SK-N-SH treated with all-trans-retinoic acid at 6 μM for 48 hours (cell line): Measurements from ENCODE around the gene TMEM51.

Source experiments
- ATAC-seq: fragments of 200-7000 bp; cut with Tn5 transposase; 3 replicates; pipeline ENCODE4 v1.9.1; 2020; ENCODE audit warnings: mild to moderate bottlenecking, moderate library complexity
- ARNTL ChIP-seq: fragments of 450-650 bp; formaldehyde crosslinking; IDR thresholded peaks from 2 replicates; pipeline ENCODE4 v1.5.0; 2020; ENCODE audit warnings: low read depth, mild to moderate bottlenecking, moderate library complexity, borderline replicate concordance
- CSDC2 ChIP-seq: fragments of 250-450 bp; sonication (Bioruptor Pico); IDR thresholded peaks from 2 replicates; pipeline ENCODE4 v1.5.0; 2020; ENCODE audit warnings: mild to moderate bottlenecking, moderate library complexity
- CSRNP3 ChIP-seq: fragments of 250-450 bp; sonication (Bioruptor Pico); IDR thresholded peaks from 2 replicates; pipeline ENCODE4 v1.5.1; 2021; ENCODE audit warnings: mild to moderate bottlenecking, moderate library complexity
- ESRRG ChIP-seq: fragments of 250-450 bp; sonication (Bioruptor Pico); IDR thresholded peaks from 2 replicates; pipeline ENCODE4 v1.6.1; 2021; ENCODE audit warnings: mild to moderate bottlenecking
- GLIS3 ChIP-seq: fragments of 250-450 bp; sonication (Bioruptor Pico); IDR thresholded peaks from 2 replicates; pipeline ENCODE4 v1.5.0; 2020; ENCODE audit warnings: mild to moderate bottlenecking, moderate library complexity
- ISL1 ChIP-seq: fragments of 250-450 bp; sonication (Bioruptor Pico); IDR thresholded peaks from 2 replicates; pipeline ENCODE4 v2.1.2; 2022; ENCODE audit warnings: mild to moderate bottlenecking, moderate library complexity
- PATZ1 ChIP-seq: fragments of 250-450 bp; sonication (Bioruptor Pico); IDR thresholded peaks from 2 replicates; pipeline ENCODE4 v1.8.0; 2020; ENCODE audit warnings: mild to moderate bottlenecking, moderate library complexity, borderline replicate concordance
- POU6F1 ChIP-seq: fragments of 250-450 bp; sonication (Bioruptor Pico); IDR thresholded peaks from 2 replicates; pipeline ENCODE4 v1.8.0; 2021; ENCODE audit warnings: low read depth, mild to moderate bottlenecking, moderate library complexity, borderline replicate concordance
- PPARA ChIP-seq: fragments of 250-450 bp; sonication (Bioruptor Pico); IDR thresholded peaks from 2 replicates; pipeline ENCODE4 v1.5.0; 2020; ENCODE audit warnings: mild to moderate bottlenecking, borderline replicate concordance
- SNAI2 ChIP-seq: fragments of 250-450 bp; sonication (Bioruptor Pico); IDR thresholded peaks from 2 replicates; pipeline ENCODE4 v1.5.0; 2020; ENCODE audit warnings: mild to moderate bottlenecking, moderate library complexity
- TCF4 ChIP-seq: fragments of 250-450 bp; sonication (Bioruptor Pico); IDR thresholded peaks from 2 replicates; pipeline ENCODE4 v1.8.0; 2021; ENCODE audit warnings: mild to moderate bottlenecking, moderate library complexity, borderline replicate concordance
- TOX ChIP-seq: fragments of 250-450 bp; sonication (Bioruptor Pico); IDR thresholded peaks from 2 replicates; pipeline ENCODE4 v1.8.0; 2021; ENCODE audit warnings: mild to moderate bottlenecking, moderate library complexity, borderline replicate concordance
- TSHZ2 ChIP-seq: fragments of 250-450 bp; sonication (Bioruptor Pico); IDR thresholded peaks from 2 replicates; pipeline ENCODE4 v1.5.0; 2020; ENCODE audit warnings: mild to moderate bottlenecking, moderate library complexity
- ZC3H10 ChIP-seq: fragments of 250-450 bp; sonication (Bioruptor Pico); IDR thresholded peaks from 2 replicates; pipeline ENCODE4 v1.5.1; 2021; ENCODE audit warnings: mild to moderate bottlenecking, moderate library complexity
- ZFP3 ChIP-seq: fragments of 250-450 bp; sonication (Bioruptor Pico); IDR thresholded peaks from 2 replicates; pipeline ENCODE4 v1.5.0; 2020; ENCODE audit warnings: mild to moderate bottlenecking, moderate library complexity
- ZFP30 ChIP-seq: fragments of 450-650 bp; formaldehyde crosslinking; IDR thresholded peaks from 2 replicates; pipeline ENCODE4 v1.5.0; 2022; ENCODE audit warnings: mild to moderate bottlenecking, moderate library complexity
- ZNF565 ChIP-seq: fragments of 450-650 bp; formaldehyde crosslinking; conservative IDR thresholded peaks from 2 replicates; pipeline ENCODE4 v1.5.0; 2020; ENCODE audit warnings: low read depth, mild to moderate bottlenecking, moderate library complexity
- ZNF70 ChIP-seq: fragments of 450-650 bp; formaldehyde crosslinking; IDR thresholded peaks from 2 replicates; pipeline ENCODE4 v1.5.0; 2020; ENCODE audit warnings: mild to moderate bottlenecking, moderate library complexity
- ZNF8 ChIP-seq: fragments of 450-650 bp; formaldehyde crosslinking; IDR thresholded peaks from 2 replicates; pipeline ENCODE4 v1.5.0; 2020; ENCODE audit warnings: mild to moderate bottlenecking, moderate library complexity

TMEM51 gene

GRCh38 chr1:15225461-15225860 lies 71.9 kb downstream of the TMEM51 start:
- no peak for ATAC-seq
- TF ChIP-seq PATZ1 (no peak), TOX (CRISPR knock-in tag) (no peak), TSHZ2 (CRISPR knock-in tag) (no peak), SNAI2 (CRISPR knock-in tag) (no peak), GLIS3 (CRISPR knock-in tag) (no peak), ZNF8 (no peak), ZFP30 (no peak), POU6F1 (CRISPR knock-in tag) (no peak)

- TF ChIP-seq PPARA: no peak
- no peak for TF ChIP-seq ISL1 (CRISPR knock-in tag)
- no peak for TF ChIP-seq TOX (CRISPR knock-in tag)
- no peak for TF ChIP-seq ZNF565
- TF ChIP-seq SNAI2 (CRISPR knock-in tag): no peak
- no peak for TF ChIP-seq ZNF70 (CRISPR knock-in tag)
- no peak for TF ChIP-seq CSRNP3 (CRISPR knock-in tag)
- TF ChIP-seq ZC3H10: no peak
- no peak for TF ChIP-seq ESRRG (CRISPR knock-in tag)
- no peak for TF ChIP-seq CSDC2 (CRISPR knock-in tag)
- no peak for TF ChIP-seq TSHZ2 (CRISPR knock-in tag)
- no peak for TF ChIP-seq ARNTL (CRISPR knock-in tag)
- TF ChIP-seq ZFP3: no peak
- no peak for ATAC-seq
Observed at GRCh38 chr1:15226388-15227255, 73.1 kb downstream of the TMEM51 start.

GRCh38 chr1:15229707-15230131 lies 76.2 kb downstream of the TMEM51 start:
- no peak for ATAC-seq
- TF ChIP-seq PPARA (no peak), POU6F1 (CRISPR knock-in tag) (no peak), ZC3H10 (no peak), ARNTL (CRISPR knock-in tag) (no peak), TCF4 (no peak), SNAI2 (CRISPR knock-in tag) (no peak), TOX (CRISPR knock-in tag) (no peak), ZNF70 (CRISPR knock-in tag) (no peak)
